Right ventricle myocardium superior (tissue), 1 donor: Measurements from ENCODE around the gene GAS2L3. TPM values are rescaled to one million over a fixed set of nuclear protein-coding genes. Genes with fewer than 3 reads are reported as not detected.
"Not testable (repeated sequence)": the region's sequence is repeated elsewhere in the genome, so short reads cannot be mapped to it uniquely, and the experiment has no call there.

ENCODE experiments used
- ATAC-seq: fragments of 200-7000 bp; cut with Tn5 transposase; one replicate; pipeline ENCODE4 v1.9.1; 2020; ENCODE audit warnings: mild to moderate bottlenecking; ENCODE audit not compliant: poor library complexity
- DNase-seq: peaks from one replicate; pipeline ENCODE4 v3.0.0-alpha.2; 2020
- intact Hi-C: fragments of 100-400 bp; cut with DNase I; formaldehyde crosslinking; loops from one replicate; pipeline ENCODE4 v1.11.2; 2022
- total RNA-seq: library from RNA; stranded (reverse); fragmentation: NEBNext Ultra II Directional; extraction: Animal tissue kit (Norgen Biotek cat#: 25700); gene quantifications from one replicate; pipeline ENCODE4 v1.2.1, GENCODE V29; 2021
- donor health status: DM: no; HTN: yes; CAD: no; lungs with severe emphysema.

Gene GAS2L3
- total RNA-seq, 1 donor from 2014 or later: 2.4 TPM

DNA sequence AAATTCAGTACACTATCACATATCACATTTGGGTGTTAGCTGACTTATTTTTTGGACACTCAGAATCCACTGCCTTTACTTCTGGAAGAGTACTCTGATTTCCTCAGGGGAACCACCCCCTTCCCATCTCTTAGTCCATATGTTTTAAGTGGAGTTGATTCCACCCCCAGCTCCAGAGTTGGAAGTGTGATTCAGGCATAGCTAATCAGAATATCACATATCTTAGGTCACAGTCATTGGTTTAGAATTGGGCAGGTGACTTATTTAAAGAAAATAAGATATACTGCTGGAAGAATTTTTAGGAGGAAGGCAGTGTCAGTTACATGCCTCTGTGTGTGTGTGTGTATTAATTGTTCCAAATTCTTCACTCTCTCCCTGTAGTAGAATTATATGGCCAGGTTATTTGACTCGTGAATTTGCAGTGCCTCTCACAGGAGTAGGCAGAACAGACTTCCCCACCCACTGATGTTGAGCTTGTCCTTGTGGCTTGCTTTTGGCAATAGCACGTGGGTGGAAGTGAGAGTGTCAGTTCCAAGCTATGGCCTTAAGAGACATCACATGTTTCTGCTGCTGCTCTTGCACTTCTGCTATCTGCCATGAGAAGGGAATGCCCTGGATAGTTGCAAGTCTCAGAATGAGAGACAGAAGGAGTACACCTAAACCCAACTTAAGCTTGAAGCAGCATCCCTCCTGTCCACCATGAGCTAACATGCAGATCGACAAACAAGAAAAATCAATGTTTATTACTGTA lies 6.4 kb upstream of the GAS2L3 start:
- intact Hi-C loops: no loop called here
- DNase-seq (no peak), ATAC-seq (peak; percentile 81)

DNA sequence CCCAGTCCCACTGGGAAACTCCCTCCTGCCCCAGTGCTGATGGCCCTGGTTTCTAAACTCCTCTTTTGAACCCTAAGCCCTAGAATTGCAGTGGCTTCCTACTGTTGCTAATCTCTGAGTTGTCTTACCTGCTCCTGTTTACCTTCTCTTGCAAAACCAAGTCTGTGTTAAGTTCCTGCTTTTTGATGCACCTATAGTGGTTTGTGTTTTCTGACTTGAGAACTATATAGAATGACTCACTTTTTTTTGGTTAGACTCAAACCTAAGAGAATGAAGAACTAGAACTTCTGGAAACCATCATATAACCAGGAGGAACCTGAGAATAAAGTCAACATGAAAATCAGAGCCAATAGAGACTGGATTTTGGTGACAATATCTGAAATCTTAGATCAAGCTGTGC lies 5.5 kb upstream of the GAS2L3 start:
- intact Hi-C loops: no loop called here
- DNase-seq: no peak
- no peak for ATAC-seq

DNA sequence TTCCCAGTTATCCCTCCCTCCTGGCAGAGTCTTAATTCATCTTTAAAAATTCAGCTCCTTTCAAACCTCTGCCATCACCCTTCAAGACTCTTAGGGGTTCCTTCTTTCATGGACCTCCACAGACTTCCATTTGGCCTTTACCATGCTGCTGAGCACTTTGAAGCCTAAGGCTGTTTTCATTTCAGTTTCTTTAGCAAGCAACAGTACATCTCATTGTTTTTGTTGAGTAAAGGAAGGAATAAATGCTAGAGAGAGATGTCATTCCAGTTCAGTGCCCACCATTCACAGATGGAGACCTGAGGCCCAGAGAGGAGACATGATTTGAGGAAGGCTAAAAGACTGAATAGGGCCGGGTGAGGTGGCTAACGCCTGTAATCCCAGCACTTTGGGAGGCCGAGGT lies 1.3 kb upstream of the GAS2L3 start:
- no peak for ATAC-seq
- intact Hi-C loops: no loop called here

DNA sequence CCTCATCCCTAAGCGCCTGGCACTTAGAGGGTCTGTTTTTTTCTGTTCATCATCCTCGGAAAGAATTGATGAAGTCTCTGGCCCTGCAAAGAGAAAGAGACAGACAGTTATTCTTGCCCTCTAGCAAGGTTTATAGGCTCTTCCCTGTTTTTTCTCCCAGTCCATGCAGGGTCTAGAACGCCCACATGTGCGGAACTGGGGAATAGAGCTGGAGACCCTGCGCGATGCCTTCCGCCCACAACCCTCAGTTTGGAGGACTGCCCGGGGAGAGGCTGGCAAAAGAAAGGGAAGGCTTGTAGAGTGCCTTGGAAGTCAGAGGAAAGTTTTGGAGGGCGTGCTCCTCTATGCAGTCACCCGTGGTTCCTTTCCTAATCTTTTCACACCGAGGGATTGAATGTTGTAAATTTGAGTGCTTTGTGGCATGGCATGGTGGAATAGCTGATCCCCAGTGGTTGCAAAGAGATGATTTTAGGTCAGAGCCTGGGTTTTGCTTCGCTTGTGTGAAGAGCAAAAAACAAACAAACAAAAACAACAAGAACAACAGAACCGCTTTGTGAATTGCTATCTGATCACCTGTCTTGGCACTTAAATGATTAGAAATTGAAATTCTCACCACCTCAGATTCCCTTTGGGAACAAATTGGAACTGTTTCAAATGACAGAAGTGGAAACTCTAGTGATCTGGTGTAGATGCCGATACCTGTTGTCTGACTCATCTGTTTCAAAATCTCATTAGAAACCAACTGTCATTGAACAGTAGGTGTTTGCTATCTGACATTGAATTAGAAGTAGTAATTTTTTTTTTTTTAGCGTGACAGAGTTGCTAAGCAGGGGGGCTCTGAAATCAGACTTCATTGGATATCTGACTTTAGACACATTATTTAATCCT lies 947 bp downstream of the GAS2L3 start:
- DNase-seq (no peak), ATAC-seq (peak; percentile 44)
- intact Hi-C loops: no loop called here

More for the DNA sequence above, 1.3 kb upstream of the GAS2L3 start:
- DNase-seq: no peak

DNA sequence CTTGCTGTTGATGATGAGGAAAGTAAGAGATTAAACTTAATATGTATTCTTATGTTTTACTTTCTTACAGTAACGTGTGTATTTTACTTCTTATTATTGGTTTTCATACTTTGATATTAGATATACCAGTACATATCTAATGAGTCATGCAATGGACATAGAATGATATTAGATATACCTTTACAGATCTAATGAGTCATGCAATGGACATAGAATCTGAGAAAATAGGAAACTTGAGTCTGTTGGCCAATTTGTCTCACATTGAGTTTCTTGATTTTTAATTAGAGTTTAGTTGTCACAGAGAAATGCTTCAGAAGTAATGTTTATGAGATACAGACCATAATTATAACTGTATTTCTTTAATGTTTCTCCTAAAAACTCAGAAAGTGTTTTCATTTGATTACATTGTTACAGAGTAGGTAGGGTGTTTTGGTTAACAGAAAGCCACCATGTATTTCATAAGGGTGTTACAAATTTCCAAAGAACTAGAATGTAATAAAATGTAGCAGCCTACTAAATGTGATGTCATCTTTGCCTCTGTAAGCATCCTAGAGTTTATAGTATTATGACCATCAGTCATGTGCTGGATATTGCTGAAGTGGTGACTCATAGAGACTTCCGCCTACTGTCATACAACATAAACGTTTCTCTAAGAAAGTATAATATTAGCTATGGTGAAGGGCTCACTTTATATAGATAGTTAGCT lies 3.0 kb downstream of the GAS2L3 start:
- no peak for ATAC-seq
- intact Hi-C loops: no loop called here
- DNase-seq: no peak

DNA sequence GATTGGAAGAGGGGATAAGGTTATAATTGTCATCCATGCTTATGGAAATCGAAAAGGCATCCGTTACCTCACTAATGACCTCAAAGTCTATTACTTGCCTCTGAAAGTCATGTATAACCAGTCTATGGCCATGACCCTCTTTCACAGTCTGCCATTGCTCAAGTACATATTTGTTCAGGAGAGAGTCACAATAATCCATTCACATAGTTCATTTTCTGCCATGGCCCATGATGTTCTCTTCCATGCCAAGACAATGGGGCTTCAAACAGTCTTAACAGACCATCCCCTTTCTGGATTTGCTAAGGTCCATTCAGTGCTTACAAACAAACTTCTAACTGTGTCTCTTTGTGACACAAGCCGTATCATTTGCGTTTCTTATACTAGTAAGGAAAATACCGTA lies 5.4 kb downstream of the GAS2L3 start:
- intact Hi-C loops: no loop called here

DNA sequence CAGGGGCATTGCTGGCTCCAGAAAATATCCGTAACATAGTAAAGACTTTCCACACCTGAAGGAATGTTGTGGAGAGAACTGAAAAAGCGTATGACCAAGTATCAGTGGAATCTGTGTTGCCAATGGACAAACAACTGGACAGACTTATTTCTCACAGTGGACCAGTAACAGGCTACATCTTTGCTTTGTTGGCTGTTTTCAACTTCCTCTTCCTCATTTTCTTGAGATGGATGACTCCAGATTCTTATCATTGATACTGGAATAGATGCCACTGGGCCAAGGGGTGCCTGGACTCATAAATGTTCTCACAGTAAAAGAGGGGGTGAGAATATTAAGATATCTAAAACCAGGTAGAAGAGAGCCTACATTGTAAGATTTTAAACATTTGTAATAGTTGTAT lies 6.4 kb downstream of the GAS2L3 start:
- DNase-seq (no peak), ATAC-seq (no peak)
- intact Hi-C loops: no loop called here

More for the DNA sequence above, 5.4 kb downstream of the GAS2L3 start:
- ATAC-seq: no peak
- DNase-seq: no peak

DNA sequence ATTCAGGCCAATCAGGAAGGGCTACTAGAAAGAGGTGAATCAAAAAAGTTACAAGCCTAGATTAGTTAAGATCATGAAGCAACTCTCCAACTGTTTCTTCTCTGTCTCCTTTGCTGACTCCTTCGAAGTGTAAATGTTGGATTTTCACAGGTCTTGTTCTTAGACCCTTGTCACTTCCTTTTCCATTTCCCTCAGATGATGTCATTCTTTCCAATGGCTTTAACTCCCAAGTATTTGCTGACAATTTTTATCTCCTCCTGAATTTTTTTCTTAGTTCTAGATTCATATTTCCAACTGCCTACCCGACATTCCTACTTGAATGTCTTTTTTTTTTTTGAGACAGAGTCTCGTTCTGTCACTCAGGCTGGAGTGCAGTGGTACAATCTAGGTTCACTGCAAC lies 10.8 kb downstream of the GAS2L3 start:
- ATAC-seq: no peak
- intact Hi-C loops: no loop called here
- no peak for DNase-seq

DNA sequence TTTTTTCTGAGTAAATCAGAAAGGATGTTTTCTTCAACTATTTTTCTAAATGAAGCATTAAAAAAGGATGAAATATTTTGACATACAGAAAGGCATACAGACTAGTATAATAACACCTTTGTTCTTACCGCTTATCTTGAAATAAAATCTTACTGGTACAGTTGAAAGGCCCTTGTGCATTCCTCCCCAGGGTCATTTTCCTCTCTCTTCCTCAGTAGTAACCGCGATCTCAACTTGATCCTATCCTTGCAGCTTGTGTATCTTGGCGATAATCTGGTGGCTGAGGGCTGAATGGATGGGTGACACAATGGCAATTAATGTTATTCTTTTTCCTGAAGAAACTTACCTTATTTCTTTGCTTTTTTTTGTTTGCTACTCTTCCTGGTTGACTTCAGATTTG lies 18.5 kb downstream of the GAS2L3 start:
- no peak for ATAC-seq

DNA sequence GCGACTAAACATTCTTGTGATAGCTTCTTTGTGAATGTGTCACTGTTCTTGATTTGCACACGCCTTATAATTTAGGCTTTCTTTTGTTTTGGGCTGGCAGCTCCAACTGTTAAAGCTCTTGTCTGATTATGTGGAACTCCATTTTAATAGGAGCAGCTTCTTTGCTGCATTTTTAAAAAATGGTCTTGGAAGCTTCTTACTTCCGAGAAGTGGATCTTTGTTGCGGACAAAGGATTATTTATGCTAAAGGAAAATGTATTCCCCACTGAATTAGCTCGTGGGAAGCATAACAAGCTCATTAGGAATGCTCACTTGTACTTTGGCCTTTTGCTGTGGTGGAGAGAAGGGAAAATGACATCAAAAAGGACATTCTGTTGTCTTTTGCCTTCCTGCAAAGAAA lies 20.0 kb downstream of the GAS2L3 start:
- DNase-seq: no peak
- no peak for ATAC-seq
- intact Hi-C loops: no loop called here

More for the DNA sequence above, 18.5 kb downstream of the GAS2L3 start:
- DNase-seq: no peak
- intact Hi-C loops: no loop called here

DNA sequence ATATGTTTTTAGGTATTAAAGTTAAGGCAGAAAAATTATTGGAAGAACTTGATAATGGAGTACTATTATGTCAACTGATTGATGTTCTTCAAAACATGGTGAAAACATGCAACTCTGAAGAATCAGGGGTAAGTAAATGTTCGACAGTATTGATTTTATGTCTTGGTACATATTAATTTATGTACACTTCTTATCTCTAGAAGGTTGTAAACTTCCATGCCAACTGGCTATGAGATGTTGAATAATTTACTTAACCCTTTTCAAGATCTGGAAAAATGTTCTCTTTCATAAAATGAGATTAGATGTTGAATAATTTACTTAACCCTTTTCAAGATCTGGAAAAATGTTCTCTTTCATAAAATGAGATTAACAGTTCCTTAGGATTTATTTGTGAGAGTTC lies 28.1 kb downstream of the GAS2L3 start:
- DNase-seq (no peak), ATAC-seq (no peak)
- intact Hi-C loops: no loop called here

DNA sequence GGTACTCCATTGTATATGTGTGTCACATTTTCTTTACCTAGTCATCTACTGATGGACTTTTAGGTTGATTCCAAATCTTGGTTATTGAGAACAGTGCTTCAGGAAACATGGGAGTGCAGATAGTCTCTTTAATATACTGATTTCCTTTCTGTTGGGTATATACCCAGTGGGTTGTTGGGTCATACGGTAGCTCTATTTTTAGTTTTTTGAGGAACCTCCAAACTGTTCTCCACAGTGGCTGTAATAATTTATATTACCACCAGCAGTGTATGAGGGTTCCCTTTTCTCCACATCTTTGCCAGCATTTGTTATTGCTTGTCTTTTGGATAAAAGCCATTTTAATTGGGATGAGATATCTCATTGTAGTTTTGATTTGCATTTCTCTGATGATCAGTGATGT lies 29.5 kb downstream of the GAS2L3 start:
- intact Hi-C loops, DNase-seq, ATAC-seq: not testable (repeated sequence)

DNA sequence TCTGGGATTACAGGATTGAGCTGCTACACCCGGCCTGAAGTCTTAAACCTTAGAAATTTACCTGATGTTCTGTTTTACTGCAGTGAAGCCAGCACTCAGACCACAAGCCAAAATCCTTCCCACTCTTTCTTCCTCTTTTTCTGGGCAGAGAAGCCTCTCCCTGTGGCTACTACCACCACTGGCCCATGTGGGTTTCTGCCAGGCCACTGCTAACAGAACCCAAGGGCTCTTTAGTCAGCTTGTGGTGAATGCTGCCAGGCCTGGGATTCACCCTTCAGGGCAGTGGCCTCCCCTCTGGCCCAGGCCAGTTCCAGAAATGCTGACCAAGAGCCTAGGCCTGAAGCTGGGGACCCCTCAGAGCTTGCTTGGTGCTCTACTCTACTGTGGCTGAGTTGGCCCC lies 35.3 kb downstream of the GAS2L3 start:
- DNase-seq: peak; percentile 44
- ATAC-seq: no peak
- intact Hi-C loops: no loop called here

DNA sequence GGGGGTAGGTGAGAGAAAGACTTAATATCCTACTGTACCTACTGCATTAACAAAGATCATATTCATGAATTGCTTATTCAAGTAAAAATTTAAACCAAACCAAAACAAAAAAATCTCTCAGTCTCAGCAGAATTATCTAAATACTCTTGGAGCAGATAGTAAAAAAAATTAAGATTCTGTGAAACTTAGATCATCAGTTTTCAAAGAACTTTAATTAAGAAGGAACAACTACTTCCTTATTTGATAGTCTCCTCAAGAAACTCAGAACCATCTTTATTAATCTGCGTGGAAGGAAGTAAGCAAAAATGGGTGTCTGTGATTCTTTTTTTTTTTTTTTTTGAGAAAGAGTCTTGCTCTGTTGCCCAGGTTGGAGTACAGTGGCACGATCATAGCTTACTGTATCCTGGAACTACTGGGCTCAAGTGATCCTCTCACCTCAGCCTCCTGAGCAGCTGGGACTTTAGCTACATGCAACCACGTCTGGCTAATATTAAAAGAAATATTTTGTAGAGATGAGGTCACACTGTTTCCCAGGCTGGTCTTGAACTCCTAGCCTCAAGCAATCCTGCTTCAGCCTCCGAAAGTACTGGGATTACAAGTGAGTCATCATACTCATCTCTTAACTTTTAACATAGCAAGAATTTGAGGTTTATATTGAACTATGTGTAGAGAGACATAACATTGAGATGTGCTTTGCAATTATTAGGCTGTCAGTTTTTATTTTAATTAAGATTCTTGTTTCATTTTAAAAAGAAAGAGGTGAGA lies 37.4 kb downstream of the GAS2L3 start:
- intact Hi-C loops: no loop called here
- no peak for DNase-seq
- ATAC-seq: no peak

DNA sequence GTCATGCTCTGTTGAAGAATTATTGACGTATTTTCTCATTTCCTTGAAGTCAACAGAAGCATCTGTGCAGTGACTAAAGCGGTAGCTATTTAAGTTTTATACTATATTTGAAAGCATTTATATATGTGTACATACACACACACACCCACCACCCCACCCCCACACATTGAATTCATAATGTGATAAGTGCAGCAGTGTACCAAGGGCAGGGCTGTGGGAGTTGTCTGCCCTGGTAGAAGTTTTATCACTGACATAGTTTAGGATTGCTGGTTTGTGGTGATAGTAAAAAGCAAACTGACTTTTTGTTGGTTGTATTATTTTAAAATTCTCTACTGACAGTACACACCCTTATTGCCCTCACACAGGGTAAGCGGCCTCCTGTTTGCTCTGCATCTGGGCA lies 39.1 kb downstream of the GAS2L3 start:
- DNase-seq (no peak), ATAC-seq (no peak)
- intact Hi-C loops: no loop called here

DNA sequence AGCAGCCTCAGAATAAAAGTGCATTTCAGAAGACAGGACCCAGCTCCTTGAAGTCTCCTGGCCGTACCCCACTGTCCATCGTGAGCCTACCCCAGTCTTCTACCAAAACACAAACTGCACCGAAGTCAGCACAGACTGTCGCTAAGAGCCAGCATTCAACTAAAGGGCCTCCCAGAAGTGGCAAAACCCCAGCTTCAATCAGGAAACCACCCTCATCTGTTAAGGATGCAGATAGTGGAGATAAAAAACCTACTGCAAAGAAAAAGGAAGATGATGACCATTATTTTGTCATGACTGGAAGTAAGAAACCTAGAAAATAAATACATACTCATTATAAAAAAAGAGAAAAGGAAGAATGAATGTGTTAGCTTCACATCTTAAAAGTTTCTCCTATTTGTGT lies 51.1 kb downstream of the GAS2L3 start:
- intact Hi-C loops: no loop called here
- DNase-seq: no peak
- ATAC-seq: no peak

DNA sequence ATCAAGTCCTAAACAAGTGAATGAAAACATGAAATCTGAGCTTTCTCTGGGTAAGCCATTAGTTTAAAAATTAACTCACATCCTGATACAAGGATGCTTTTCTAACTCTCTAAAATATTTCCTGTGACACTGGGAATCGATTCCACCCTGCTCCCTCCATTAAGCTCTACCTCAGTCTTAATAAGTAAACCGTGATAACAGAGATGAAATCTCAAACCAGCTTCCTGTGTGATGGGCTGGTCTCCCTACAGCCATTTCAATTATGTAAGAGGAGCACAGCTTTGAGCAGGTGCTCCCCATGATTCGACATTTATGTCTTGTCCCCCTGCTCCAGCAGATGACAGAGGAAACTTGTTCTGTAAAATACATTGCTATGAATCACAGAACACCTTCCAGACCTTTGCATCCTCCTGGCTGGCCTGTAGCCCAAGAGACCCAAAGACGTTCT lies 59.0 kb downstream of the GAS2L3 start:
- ATAC-seq: no peak
- intact Hi-C loops: no loop called here
- DNase-seq: no peak

DNA sequence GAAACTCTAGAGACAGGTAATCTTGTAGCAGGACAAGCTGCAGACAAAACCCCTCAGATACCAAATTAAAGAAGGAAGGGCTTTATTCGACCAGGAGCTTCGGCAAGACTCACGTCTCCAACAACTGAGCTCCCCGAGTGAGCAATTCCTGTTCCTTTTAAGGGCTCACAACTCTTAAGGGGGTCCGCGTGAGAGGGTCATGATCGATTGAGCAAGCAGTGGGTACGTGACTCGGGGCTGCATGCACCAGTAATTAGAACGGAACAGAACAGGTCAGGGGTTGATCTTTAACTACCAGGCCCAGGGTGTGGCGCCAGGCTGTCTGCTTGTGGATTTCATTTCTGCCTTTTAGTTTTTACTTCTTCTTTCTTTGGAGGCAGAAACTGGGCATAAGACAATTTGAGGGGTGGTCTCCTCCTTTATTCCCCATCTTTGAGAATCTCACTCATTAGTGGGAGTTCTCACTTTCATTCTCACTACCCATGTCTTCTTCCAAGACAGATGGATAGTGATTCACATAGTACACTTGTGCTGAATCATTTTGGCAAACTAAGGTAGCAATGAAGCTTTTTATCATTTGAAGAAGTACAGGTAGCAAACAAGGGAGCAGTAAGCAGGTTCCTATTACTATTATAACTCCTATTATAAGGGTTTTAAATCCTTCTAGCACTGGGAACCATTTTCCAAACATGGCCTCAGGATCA lies 59.8 kb downstream of the GAS2L3 start:
- DNase-seq, ATAC-seq, intact Hi-C loops: not testable (repeated sequence)
